Tibial nerve (tissue), 4 donors: ENCODE results near the gene ACVR1B.

Experiments used
- EP300 ChIP-seq, 2 donors: sonication (generic); formaldehyde crosslinking; IDR thresholded peaks; one replicate each; pipeline ENCODE4 v1.6.1; 2017; ENCODE audit warnings: antibody characterized with exemption in 2 of 2, mild to moderate bottlenecking in 1 of 2
- TF ChIP-seq, protein P1 (sequence below), 5 experiments: fragments of 200-600 bp in 3 of 5; fragments of 450-650 bp in 2 of 5; sonication (generic) in 3 of 5; IDR thresholded peaks; one replicate each; pipeline ENCODE4 v1.5.1; 2016 to 2019; ENCODE audit warnings: antibody characterized with exemption in 5 of 5, mild to moderate bottlenecking in 3 of 5, moderate library complexity in 2 of 5

DNA sequence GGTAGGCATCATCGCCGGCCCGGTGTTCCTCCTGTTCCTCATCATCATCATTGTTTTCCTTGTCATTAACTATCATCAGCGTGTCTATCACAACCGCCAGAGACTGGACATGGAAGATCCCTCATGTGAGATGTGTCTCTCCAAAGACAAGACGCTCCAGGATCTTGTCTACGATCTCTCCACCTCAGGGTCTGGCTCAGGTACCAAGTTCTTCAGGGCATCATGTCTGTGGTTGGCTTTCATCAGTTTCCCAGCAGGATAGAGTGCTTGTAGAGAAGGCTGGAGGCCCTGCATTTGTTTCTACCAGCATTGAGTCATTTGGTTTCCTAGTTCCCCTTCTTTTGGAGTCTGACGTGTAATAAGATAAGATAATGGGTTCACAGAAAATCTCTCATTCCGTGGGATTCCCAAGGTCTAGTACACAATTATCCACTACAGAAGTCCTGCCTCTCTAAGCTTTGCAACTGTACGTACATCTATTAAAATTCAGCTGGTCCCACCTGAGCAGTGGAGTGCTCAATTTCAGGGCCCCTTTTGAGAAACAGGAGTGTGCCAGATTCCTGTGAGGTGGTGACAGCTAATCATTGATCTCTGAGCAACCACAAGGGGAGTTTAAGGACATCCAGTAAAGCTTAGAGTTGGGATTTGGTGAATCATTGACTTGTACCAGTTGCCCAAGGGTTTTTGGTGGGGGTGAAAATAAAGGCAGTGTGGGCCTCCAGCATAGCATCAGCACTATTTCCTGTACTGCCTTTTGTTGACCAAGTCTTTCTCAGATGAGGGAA lies 25.1 kb downstream of the ACVR1B start:
- TF ChIP-seq, protein P1, sequence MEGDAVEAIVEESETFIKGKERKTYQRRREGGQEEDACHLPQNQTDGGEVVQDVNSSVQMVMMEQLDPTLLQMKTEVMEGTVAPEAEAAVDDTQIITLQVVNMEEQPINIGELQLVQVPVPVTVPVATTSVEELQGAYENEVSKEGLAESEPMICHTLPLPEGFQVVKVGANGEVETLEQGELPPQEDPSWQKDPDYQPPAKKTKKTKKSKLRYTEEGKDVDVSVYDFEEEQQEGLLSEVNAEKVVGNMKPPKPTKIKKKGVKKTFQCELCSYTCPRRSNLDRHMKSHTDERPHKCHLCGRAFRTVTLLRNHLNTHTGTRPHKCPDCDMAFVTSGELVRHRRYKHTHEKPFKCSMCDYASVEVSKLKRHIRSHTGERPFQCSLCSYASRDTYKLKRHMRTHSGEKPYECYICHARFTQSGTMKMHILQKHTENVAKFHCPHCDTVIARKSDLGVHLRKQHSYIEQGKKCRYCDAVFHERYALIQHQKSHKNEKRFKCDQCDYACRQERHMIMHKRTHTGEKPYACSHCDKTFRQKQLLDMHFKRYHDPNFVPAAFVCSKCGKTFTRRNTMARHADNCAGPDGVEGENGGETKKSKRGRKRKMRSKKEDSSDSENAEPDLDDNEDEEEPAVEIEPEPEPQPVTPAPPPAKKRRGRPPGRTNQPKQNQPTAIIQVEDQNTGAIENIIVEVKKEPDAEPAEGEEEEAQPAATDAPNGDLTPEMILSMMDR (IDR thresholded peaks at IDR 0.05): no peak
- TF ChIP-seq EP300 (IDR thresholded peaks at IDR 0.05): no peak
